Neuronal stem cell (in vitro differentiated cells): Measurements from ENCODE around the gene DLG1.

Experiments
- DNase-seq: peaks from one replicate; pipeline ENCODE4 v3.0.0-alpha.2; 2013; ENCODE audit warnings: low spot score
- H2AFZ ChIP-seq: one replicate; pipeline ENCODE4 v1.6.1; 2013; ENCODE audit warnings: mild to moderate bottlenecking, low read length, inconsistent platforms
- H2AK5ac ChIP-seq: 2 replicates; pipeline ENCODE4 v1.6.1; 2013; ENCODE audit warnings: low read depth, mild to moderate bottlenecking, inconsistent platforms, low read length, moderate library complexity, mixed read lengths
- H2BK120ac ChIP-seq: 2 replicates; pipeline ENCODE4 v1.6.1; 2013; ENCODE audit warnings: low read depth, mild to moderate bottlenecking, inconsistent platforms, low read length, moderate library complexity, mixed read lengths
- H2BK12ac ChIP-seq: one replicate; pipeline ENCODE4 v1.6.1; 2013; ENCODE audit warnings: low read length, inconsistent platforms
- H2BK15ac ChIP-seq: 2 replicates; pipeline ENCODE4 v1.6.1; 2013; ENCODE audit warnings: mild to moderate bottlenecking, low read length, inconsistent platforms, mixed read lengths
- H2BK5ac ChIP-seq: one replicate; pipeline ENCODE4 v1.6.1; 2013; ENCODE audit warnings: inconsistent platforms, mild to moderate bottlenecking, low read length, moderate library complexity
- H3K14ac ChIP-seq: one replicate; pipeline ENCODE4 v1.6.1; 2013; ENCODE audit warnings: low read length, inconsistent platforms
- H3K18ac ChIP-seq: 2 replicates; pipeline ENCODE4 v1.6.1; 2013; ENCODE audit warnings: low read length, inconsistent platforms
- H3K23ac ChIP-seq: 2 replicates; pipeline ENCODE4 v1.6.1; 2013; ENCODE audit warnings: low read depth, mild to moderate bottlenecking, mixed read lengths, low read length, inconsistent platforms; ENCODE audit not compliant: poor library complexity
- H3K27ac ChIP-seq: replicated peaks from 3 replicates; pipeline ENCODE4 v1.5.1; 2013; ENCODE audit warnings: low read length, inconsistent platforms
- H3K27me3 ChIP-seq, 3 experiments: 2 replicates each; pipeline ENCODE4 v1.6.1; 2013; ENCODE audit warnings: low read length in 3 of 3, mild to moderate bottlenecking in 2 of 3, inconsistent platforms in 1 of 3, low read depth in 1 of 3, mixed read lengths in 1 of 3, moderate library complexity in 1 of 3; ENCODE audit not compliant: control insufficient read depth in 3 of 3, insufficient read depth in 3 of 3
- H3K36me3 ChIP-seq, 2 donors: replicated peaks in 1 of 2; 2 replicates each; pipeline ENCODE4 v1.6.1; 2013; ENCODE audit warnings: low read length in 2 of 2; ENCODE audit not compliant: control insufficient read depth in 2 of 2, insufficient read depth in 2 of 2
- H3K4ac ChIP-seq: 2 replicates; pipeline ENCODE4 v1.6.1; 2013; ENCODE audit warnings: inconsistent platforms, mild to moderate bottlenecking, low read length, moderate library complexity
- H3K4me1 ChIP-seq, 2 donors: 1 replicate in 1 of 2; 2 replicates in 1 of 2; pipeline ENCODE4 v1.6.1; 2013; ENCODE audit warnings: low read length in 2 of 2, low read depth in 1 of 2; ENCODE audit not compliant: control insufficient read depth in 2 of 2, insufficient read depth in 1 of 2
- H3K4me2 ChIP-seq: one replicate; pipeline ENCODE4 v1.6.1; 2013; ENCODE audit warnings: mild to moderate bottlenecking, low read length, inconsistent platforms; ENCODE audit not compliant: insufficient read depth, poor library complexity, severe bottlenecking
- H3K4me3 ChIP-seq, 2 donors: 2 replicates each; pipeline ENCODE4 v1.5.1; 2013; ENCODE audit warnings: low read length in 2 of 2, mild to moderate bottlenecking in 2 of 2, inconsistent platforms in 1 of 2, moderate library complexity in 1 of 2
- H3K79me1 ChIP-seq: one replicate; pipeline ENCODE4 v1.6.1; 2013; ENCODE audit warnings: low read depth, mild to moderate bottlenecking, inconsistent platforms, low read length, moderate library complexity
- H3K9ac ChIP-seq: one replicate; pipeline ENCODE4 v1.6.1; 2013; ENCODE audit warnings: mild to moderate bottlenecking, low read depth, low read length, inconsistent platforms; ENCODE audit not compliant: poor library complexity
- H3K9me3 ChIP-seq, 2 donors: replicated peaks in 1 of 2; 2 replicates each; pipeline versions ENCODE3 to v1.6.1; 2013; ENCODE audit warnings: low read length in 2 of 2, mild to moderate bottlenecking in 2 of 2, inconsistent platforms in 1 of 2, low read depth in 1 of 2, mixed read lengths in 1 of 2, moderate library complexity in 1 of 2; ENCODE audit not compliant: control insufficient read depth in 2 of 2, insufficient read depth in 1 of 2
- H4K8ac ChIP-seq: one replicate; pipeline ENCODE4 v1.6.1; 2013; ENCODE audit warnings: low read depth, mild to moderate bottlenecking, inconsistent platforms, low read length, moderate library complexity
- H4K91ac ChIP-seq: one replicate; pipeline ENCODE4 v1.6.1; 2013; ENCODE audit warnings: low read length, low read depth, mild to moderate bottlenecking, inconsistent platforms; ENCODE audit not compliant: poor library complexity
- WGBS, 2 donors: extraction: QIAGEN DNeasy Blood & Tissue Kit; methylation state at CpG; one replicate each; pipeline ENCODE4 v1.1.7; 2013; ENCODE audit warnings: missing lambda C conversion rate in 2 of 2, mixed read lengths in 1 of 2; ENCODE audit not compliant: insufficient read length in 2 of 2, insufficient replicate concordance in 1 of 2; ENCODE audit errors: extremely low coverage in 2 of 2; 5-methylcytosine and 5-hydroxymethylcytosine counted together

The DLG1 gene

GRCh38 chr3:197151580-197151979, 146.8 kb downstream of the DLG1 start:
- Histone ChIP-seq H4K91ac (no peak overlapping the region), H3K4me3 (no peak overlapping the region), H3K4me2 (no peak overlapping the region), H3K9ac (no peak overlapping the region), H2BK12ac (no peak overlapping the region), H2AFZ (no peak overlapping the region), H2BK5ac (no peak overlapping the region), H3K4ac (no peak overlapping the region), H3K4me1 (peaks cover 0 to 4% of the 10 kb centered on the region in 2 donors), H3K9me3 (peaks cover 6 to 20% of the 10 kb centered on the region in 2 donors), H3K36me3 (peaks cover 2 to 22% of the 10 kb centered on the region in 2 donors), H3K79me1 (peaks cover 5% of the 10 kb centered on the region), H3K18ac (no peak overlapping the region), H3K27me3 (no peaks in the 10 kb centered on the region), H3K23ac (no peak overlapping the region), H3K14ac (no peak overlapping the region), H2AK5ac (no peak overlapping the region), H2BK120ac (no peak overlapping the region), H4K8ac (no peak overlapping the region), H3K27ac (no peak overlapping the region), H2BK15ac (no peak overlapping the region)
- no peak for DNase-seq
- no CpG with 5 or more reads among the region's 1 CpG for WGBS, 2 donors

GRCh38 chr3:197149528-197149927, 148.9 kb downstream of the DLG1 start:
- peaks cover 0 to 12% of the 10 kb centered on the region in 2 donors for H3K36me3 ChIP-seq
- H3K14ac ChIP-seq = no peak overlapping the region
- H3K23ac ChIP-seq = no peak overlapping the region
- no peak overlapping the region for H2BK5ac ChIP-seq
- H3K9me3 ChIP-seq = peaks cover 0 to 4% of the 10 kb centered on the region in 2 donors
- H2BK15ac ChIP-seq = no peak overlapping the region
- no peak overlapping the region for H3K18ac ChIP-seq
- H3K9ac ChIP-seq = no peak overlapping the region
- no peak overlapping the region for H2AK5ac ChIP-seq
- no peak overlapping the region for H3K27ac ChIP-seq
- H3K79me1 ChIP-seq = peaks cover 3% of the 10 kb centered on the region
- H3K4me1 ChIP-seq = peaks cover 0 to 4% of the 10 kb centered on the region in 2 donors
- no peak overlapping the region for H2BK12ac ChIP-seq
- H4K91ac ChIP-seq = no peak overlapping the region
- H4K8ac ChIP-seq = no peak overlapping the region
- no peak overlapping the region for H2BK120ac ChIP-seq
- no peak overlapping the region for H3K4ac ChIP-seq
- H3K4me3 ChIP-seq = no peak overlapping the region
- no peak overlapping the region for H2AFZ ChIP-seq
- H3K27me3 ChIP-seq = no peaks in the 10 kb centered on the region
- no CpG with 5 or more reads among the region's 3 CpGs for WGBS, 2 donors
- DNase-seq = no peak
- no peak overlapping the region for H3K4me2 ChIP-seq

GRCh38 chr3:197144188-197144587, 154.2 kb downstream of the DLG1 start:
- Histone ChIP-seq H2AFZ (no peak overlapping the region), H4K8ac (no peak overlapping the region), H3K9me3 (peaks cover 0 to 4% of the 10 kb centered on the region in 2 donors), H3K27me3 (no peaks in the 10 kb centered on the region), H3K18ac (no peak overlapping the region), H3K27ac (no peak overlapping the region), H3K4ac (no peak overlapping the region), H3K36me3 (peaks cover 2 to 24% of the 10 kb centered on the region in 2 donors), H4K91ac (no peak overlapping the region), H3K9ac (no peak overlapping the region), H2BK120ac (no peak overlapping the region), H3K79me1 (no peaks in the 10 kb centered on the region), H3K14ac (no peak overlapping the region), H2BK5ac (no peak overlapping the region), H3K4me3 (no peak overlapping the region), H3K23ac (no peak overlapping the region), H2BK15ac (no peak overlapping the region), H3K4me1 (no peaks in the 10 kb centered on the region), H3K4me2 (no peak overlapping the region), H2BK12ac (no peak overlapping the region), H2AK5ac (no peak overlapping the region)
- no peak for DNase-seq
- no CpG with 5 or more reads among the region's 1 CpG for WGBS, 2 donors

- DNase-seq = no peak
- Histone ChIP-seq H2AK5ac (no peak overlapping the region), H2AFZ (no peak overlapping the region), H3K9ac (no peak overlapping the region), H4K91ac (no peak overlapping the region), H2BK15ac (no peak overlapping the region), H2BK120ac (no peak overlapping the region), H3K4me1 (peaks cover 0 to under 1% of the 10 kb centered on the region in 2 donors), H3K23ac (no peak overlapping the region), H3K4me2 (no peak overlapping the region), H4K8ac (no peak overlapping the region), H3K79me1 (no peaks in the 10 kb centered on the region), H3K36me3 (peaks cover 10 to 63% of the 10 kb centered on the region in 2 donors), H3K4me3 (no peak overlapping the region), H2BK5ac (no peak overlapping the region), H2BK12ac (no peak overlapping the region), H3K9me3 (peaks cover 2 to 6% of the 10 kb centered on the region in 2 donors), H3K18ac (no peak overlapping the region), H3K4ac (no peak overlapping the region), H3K14ac (no peak overlapping the region), H3K27me3 (no peaks in the 10 kb centered on the region), H3K27ac (no peak overlapping the region)
- no CpG with 5 or more reads among the region's 1 CpG for WGBS, 2 donors
Measured at GRCh38 chr3:197139586-197139985, 158.8 kb downstream of the DLG1 start.
